ENCODE measurements around the gene FNBP1L. TPM values are rescaled to one million over a fixed set of nuclear protein-coding genes. Genes with fewer than 3 reads are reported as not detected.

Gene FNBP1L
- total and polyA plus RNA-seq, 2 of the 8 experiments (the other 6 are each of a cell fraction or from before 2014, with no cell fraction given): 48.9 to 95.9 TPM

- TF ChIP-seq, protein P1, sequence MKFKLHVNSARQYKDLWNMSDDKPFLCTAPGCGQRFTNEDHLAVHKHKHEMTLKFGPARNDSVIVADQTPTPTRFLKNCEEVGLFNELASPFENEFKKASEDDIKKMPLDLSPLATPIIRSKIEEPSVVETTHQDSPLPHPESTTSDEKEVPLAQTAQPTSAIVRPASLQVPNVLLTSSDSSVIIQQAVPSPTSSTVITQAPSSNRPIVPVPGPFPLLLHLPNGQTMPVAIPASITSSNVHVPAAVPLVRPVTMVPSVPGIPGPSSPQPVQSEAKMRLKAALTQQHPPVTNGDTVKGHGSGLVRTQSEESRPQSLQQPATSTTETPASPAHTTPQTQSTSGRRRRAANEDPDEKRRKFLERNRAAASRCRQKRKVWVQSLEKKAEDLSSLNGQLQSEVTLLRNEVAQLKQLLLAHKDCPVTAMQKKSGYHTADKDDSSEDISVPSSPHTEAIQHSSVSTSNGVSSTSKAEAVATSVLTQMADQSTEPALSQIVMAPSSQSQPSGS (IDR thresholded peaks at IDR 0.05; ENCODE audit: low read length): no peak
These were observed 155.7 kb downstream of the FNBP1L start (continued) for GRCh38 chr1:93603601-93604000.

Small RNAs within 50 kb of the gene (small RNA-seq; reads per million reads assigned to genes)
- not detected for gene RNA5SP53 (ENCODE audit: insufficient read depth)

Other genes with a start within 250 kb of the FNBP1L start
- gene DR1, start 102.2 kb upstream of the FNBP1L start, total RNA-seq (2021; fragmentation: NEBNext Ultra II Directional; extraction: Animal tissue kit (Norgen Biotek cat#: 25700)): 60.0 and 62.3 TPM in 2 replicates
- gene DR1, start 102.2 kb upstream of the FNBP1L start, polyA plus RNA-seq (2011; rRNA removed): 8.6 and 13.1 TPM in 2 replicates
- gene BCAR3, start 233.7 kb downstream of the FNBP1L start, total RNA-seq (2021; fragmentation: NEBNext Ultra II Directional; extraction: Animal tissue kit (Norgen Biotek cat#: 25700)): 8.3 and 9.2 TPM in 2 replicates
- gene BCAR3, start 233.7 kb downstream of the FNBP1L start, polyA plus RNA-seq (2011; rRNA removed): 5.6 and 7.3 TPM in 2 replicates

Measured in H1 (cell line).